Fibroblast of peridontal ligament (primary cell): ENCODE data around the gene OSBPL2.

Experiments
- DNase-seq: peaks from one replicate; pipeline ENCODE4 v3.0.0-alpha.2; 2010; ENCODE audit errors: extremely low read depth

The OSBPL2 gene

GRCh38 chr20:62237801-62238568, at the start of gene OSBPL2:
OSBPL2 (plus strand) TSS chr20:62238521; CDS start chr20:62256185, 17,664 bp downstream.
- peak; percentile 92 for DNase-seq

- no peak for DNase-seq
Measured at GRCh38 chr20:62190639-62191411, 47.5 kb upstream of the OSBPL2 start.

GRCh38 chr20:62191781-62192559, 46.4 kb upstream of the OSBPL2 start:
- DNase-seq, result no peak

GRCh38 chr20:62192635-62193034, 45.7 kb upstream of the OSBPL2 start:
- no peak for DNase-seq

GRCh38 chr20:62193079-62194025, 45.0 kb upstream of the OSBPL2 start:
- DNase-seq, result no peak

GRCh38 chr20:62195075-62195405, 43.3 kb upstream of the OSBPL2 start:
- no peak for DNase-seq

- DNase-seq, result no peak
Measured at GRCh38 chr20:62195736-62196135, 42.6 kb upstream of the OSBPL2 start.

- no peak for DNase-seq
Measured at GRCh38 chr20:62196286-62196685, 42.0 kb upstream of the OSBPL2 start.

GRCh38 chr20:62197311-62197710, 41.0 kb upstream of the OSBPL2 start:
- no peak for DNase-seq

GRCh38 chr20:62197801-62198200, 40.5 kb upstream of the OSBPL2 start:
- no peak for DNase-seq

GRCh38 chr20:62198496-62198895, 39.8 kb upstream of the OSBPL2 start:
- no peak for DNase-seq

GRCh38 chr20:62198931-62199330, 39.4 kb upstream of the OSBPL2 start:
- no peak for DNase-seq

- no peak for DNase-seq
Measured at GRCh38 chr20:62200491-62201172, 37.7 kb upstream of the OSBPL2 start.

GRCh38 chr20:62201173-62202082, 36.9 kb upstream of the OSBPL2 start:
- no peak for DNase-seq

GRCh38 chr20:62202083-62202395, 36.3 kb upstream of the OSBPL2 start:
- DNase-seq, result no peak

- DNase-seq, result no peak
Measured at GRCh38 chr20:62202676-62203377, 35.5 kb upstream of the OSBPL2 start.

GRCh38 chr20:62203378-62204030, 34.8 kb upstream of the OSBPL2 start:
- DNase-seq, result no peak

GRCh38 chr20:62205618-62206387, 32.5 kb upstream of the OSBPL2 start:
- DNase-seq, result no peak
